ENCODE data around the gene BCL7C.
"Not testable (repeated sequence)": the region's sequence is repeated elsewhere in the genome, so short reads cannot be mapped to it uniquely, and the experiment has no call there.

Gene BCL7C

GRCh38 chr16:30893744-30894539 lies at the start of gene BCL7C:
Gene BCL7C, minus strand, starts transcription at chr16:30894077. Its CDS starts 133 bp downstream, at chr16:30893944.
- peak; percentile 81 to 86 for ATAC-seq

GRCh38 chr16:30942426-30942806 lies 48.5 kb upstream of the BCL7C start:
- ATAC-seq = peak in 1 of 2 donors; percentile 22

GRCh38 chr16:30941600-30942425 lies 47.9 kb upstream of the BCL7C start:
- ATAC-seq = peak; percentile 91

GRCh38 chr16:30939571-30939970 lies 45.7 kb upstream of the BCL7C start:
- ATAC-seq = not testable (repeated sequence)

DNA sequence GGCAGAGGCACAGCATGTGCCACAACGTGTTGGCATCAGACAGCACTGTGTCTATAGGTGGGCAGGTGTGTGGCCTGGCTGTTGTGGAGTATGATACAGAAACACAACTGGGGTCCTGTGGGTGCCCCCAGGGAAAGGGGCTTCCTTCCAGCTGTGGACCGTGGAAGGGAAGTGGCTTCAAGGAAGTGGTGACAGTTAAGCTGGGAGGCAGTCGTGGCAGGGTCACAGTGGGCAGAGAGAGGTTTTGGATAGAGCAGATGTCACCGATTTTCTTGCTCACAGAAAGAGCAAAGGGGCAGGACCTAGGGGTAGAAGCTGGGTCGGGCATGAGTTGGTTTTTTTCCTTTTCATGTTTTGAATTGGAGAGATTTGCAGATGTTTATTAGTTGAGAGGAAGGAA lies 43.8 kb upstream of the BCL7C start:
- no peak for ATAC-seq

- ATAC-seq = peak in 1 of 2 donors; percentile 10
Observed at GRCh38 chr16:30934827-30935557, 41.1 kb upstream of the BCL7C start.

GRCh38 chr16:30931068-30931650 lies 37.3 kb upstream of the BCL7C start:
- ATAC-seq = no peak

GRCh38 chr16:30930160-30930571 lies 36.3 kb upstream of the BCL7C start:
- ATAC-seq = no peak

DNA sequence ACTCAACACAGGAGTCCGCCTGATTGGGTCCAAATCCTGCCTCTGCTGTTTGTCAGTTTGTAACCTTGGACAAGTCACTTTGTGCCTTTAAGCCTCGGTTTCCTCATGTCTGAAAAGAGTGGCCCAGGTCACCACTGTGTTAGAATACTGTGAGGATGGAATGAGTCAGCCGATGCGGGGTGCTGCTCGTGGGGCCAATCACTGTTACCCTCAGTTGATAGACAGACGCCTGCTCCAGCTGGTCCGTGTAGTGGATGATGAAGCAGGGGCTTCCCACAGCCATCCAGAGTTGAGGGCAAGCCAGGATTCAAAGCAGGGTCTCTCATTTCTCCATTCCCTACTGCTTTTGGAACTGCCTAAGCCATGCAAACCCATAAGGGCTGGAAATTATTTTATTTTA lies 35.3 kb upstream of the BCL7C start:
- ATAC-seq = no peak

DNA sequence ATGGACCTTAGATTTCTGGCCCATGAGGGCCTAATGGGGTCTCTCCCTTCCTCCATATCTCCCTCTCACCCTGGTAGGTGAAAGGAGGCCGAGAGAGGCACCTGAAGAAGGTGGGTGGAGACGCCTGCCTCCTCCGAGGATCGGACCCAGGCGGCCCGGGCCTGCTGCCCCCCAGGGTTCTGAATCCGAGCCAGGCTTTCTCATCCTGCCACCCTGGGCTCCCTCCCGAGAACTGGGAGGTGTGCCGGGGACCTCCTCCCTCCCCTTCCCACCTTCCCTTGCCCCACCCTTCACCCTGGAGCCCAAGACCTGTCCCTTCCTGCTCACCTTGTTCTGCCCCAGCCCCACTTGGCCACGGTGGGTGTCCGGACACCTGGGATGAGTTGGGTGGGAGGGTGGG lies 34.5 kb upstream of the BCL7C start:
- ATAC-seq = no peak

DNA sequence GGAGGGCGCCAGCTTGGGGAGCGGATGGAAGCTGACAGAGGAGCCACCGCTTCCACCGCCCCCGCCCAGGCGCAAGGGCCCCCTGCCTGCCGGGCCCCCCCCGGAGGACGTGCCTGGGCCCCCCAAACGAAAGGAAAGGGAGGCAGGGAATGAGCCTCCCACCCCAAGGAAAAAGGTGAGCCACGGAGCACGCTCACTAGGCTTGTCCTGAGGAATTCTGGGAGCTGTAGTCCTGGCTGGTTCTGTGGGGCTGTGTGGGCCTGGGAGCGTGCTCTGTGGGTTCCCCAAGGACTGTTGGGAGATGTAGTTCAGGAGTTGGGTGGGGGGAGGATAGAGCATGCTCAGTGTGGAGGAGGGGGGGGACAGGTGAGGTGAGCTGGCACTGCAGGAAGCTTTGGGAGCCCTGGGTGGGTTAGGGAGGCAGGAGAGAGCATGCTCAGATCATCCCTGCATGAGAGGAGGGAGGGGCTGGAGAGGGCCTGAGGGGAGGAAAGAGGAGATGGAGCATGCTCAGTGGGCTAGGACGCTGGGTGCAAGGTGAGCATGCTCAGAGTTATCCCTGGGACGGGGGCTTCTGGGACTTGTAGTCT lies 34.0 kb upstream of the BCL7C start:
- ATAC-seq = peak; percentile 12 to 23

DNA sequence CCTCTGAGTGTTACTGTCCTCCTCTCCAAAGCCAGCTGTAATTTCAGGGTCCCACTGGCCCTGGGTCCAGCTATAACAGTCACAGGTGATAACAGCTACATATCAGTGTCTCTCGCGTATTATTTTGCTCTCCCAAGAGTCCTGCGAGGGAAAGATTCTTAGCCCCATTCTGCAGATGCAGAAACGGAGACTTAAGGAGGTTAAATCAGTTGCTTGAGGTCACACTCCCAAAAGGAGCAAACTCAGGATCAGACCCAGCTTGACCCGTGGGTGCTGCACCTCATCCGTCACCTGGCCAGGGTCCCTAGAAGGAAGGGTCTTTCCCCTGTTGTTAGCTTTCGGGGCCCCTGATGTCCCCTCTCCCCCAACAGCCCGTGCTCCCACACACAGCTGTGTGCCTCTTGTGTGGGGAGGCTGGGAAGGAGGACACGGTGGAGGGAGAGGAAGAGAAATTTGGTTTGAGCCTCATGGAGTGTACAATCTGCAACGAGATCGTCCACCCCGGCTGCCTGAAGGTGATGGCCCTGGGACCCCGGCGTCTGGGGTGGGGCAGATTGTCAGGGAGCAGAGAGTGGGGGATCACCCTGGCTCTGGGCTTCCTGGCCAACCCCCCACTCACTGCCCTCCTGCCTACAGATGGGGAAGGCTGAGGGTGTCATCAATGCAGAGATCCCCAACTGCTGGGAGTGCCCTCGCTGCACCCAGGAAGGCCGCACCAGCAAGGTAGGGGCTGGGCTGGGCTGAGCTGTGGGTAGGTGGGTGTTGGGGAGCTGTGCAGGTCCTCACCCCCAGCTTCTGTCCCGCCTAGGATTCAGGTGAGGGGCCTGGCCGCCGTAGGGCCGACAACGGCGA lies 33.3 kb upstream of the BCL7C start:
- no peak for ATAC-seq

DNA sequence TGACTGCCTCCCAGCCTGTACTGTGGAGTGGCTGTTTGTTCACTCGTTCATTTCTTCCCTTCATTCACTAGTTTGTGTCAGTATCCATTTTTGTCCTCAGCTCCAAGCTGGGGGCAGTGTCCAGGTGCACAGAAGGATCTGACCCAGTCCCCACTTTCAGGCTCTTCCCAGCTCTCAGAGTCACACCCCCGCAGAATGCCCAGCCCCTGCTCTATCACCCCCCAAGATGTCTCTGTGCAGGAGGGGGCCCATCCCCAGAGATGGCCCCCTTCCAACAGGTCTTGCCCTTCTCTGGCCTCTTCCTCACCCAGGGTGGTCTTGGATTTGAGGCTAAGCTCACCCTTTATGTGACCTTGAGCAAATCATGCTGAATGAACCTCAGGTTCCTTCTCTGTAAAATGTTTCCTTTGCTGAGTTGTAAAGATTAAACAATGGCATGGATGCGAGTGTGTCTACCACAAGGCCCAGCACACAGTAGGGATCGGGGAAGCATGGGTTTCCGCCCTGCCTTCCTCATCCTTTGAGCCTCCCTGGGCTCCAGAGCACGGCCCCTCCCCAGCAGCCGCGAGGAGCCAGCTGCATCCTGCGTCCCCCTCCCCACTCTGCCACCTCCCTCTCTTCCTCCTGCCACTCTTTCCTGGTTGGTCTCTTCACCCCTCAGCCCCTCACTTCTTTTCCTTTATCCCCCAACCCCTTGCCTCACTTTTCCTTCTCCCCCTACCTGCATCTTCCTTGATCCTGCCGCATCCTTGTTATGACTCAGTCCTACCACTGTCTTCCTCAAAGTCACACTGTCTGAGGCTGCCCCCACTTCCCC lies 32.3 kb upstream of the BCL7C start:
- ATAC-seq = no peak

GRCh38 chr16:30925632-30925987 lies 31.7 kb upstream of the BCL7C start:
- no peak for ATAC-seq

GRCh38 chr16:30924913-30925631 lies 31.2 kb upstream of the BCL7C start:
- ATAC-seq = no peak

DNA sequence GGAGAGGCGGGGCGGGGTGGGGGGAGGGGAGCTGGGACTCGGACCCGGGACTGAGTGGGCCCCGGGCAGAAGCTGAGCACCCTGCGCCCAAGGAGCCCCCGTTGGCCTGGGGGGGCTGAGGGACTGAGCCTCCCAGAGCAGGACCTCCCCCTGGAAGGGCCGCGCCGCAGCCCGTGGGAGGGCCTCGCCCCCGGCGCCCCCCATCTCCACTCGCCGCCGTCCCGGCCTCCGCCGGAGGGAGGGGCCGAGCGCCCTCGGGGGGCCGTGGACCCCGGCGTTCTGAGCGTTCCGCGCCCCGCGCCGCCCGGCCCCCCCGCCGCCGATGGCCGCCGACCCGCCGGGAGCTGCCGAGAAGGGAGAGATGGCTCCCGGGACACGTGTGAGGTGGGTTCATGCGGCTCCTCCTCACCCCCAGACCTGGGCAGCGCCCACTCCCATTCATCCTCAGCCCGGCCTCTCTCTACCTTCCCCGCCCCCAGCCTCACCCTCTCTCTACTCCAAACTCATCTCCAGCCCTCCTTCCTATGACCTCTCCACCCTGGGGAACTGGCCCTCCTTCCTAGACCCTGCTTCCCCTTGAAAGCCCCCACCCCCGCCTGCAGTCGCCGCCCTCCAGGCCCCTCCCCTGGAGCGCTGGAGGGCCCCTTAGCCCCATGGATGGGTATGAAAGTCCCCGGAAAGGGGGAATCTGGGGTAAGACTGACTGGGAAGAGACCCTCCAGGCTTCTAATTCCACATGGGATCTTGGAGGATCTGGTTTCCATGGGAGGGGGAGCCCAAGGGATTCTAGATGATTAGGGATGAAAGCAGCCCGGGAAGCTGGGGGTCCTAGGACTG lies 30.4 kb upstream of the BCL7C start:
- ATAC-seq = no peak

DNA sequence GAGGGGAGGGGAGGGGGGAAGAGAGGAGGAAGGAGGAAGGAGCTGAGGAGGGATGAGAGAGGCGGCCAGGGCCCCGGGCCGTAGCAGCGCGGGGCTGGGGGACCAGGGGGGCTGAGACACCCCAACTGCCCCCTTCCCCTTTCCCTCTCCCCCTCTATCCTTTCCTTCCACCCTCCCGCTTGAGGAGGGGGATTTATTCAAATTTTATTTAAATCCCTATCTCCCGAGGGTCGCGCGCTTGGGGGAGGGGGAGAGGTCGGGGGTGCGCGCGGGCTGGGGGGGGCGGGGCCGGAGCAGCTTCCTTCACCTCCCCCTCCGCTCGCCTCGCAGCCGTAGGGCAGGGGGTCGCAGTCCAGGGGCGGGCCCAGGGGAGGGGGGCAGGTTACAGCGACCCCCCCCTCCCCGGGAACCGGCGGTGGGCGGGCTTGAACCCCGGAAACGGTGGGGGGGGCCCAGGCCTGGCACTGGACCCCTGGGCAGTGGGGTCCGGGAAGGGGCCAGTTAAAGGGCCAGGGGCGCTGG lies 29.7 kb upstream of the BCL7C start, which contains the start of gene FBXL19:
Gene FBXL19 (plus strand): TSS at position 19 of the 522 bp plus-strand sequence. CDS start 2,183 bp downstream, outside the sequence.
- ATAC-seq = no peak

DNA sequence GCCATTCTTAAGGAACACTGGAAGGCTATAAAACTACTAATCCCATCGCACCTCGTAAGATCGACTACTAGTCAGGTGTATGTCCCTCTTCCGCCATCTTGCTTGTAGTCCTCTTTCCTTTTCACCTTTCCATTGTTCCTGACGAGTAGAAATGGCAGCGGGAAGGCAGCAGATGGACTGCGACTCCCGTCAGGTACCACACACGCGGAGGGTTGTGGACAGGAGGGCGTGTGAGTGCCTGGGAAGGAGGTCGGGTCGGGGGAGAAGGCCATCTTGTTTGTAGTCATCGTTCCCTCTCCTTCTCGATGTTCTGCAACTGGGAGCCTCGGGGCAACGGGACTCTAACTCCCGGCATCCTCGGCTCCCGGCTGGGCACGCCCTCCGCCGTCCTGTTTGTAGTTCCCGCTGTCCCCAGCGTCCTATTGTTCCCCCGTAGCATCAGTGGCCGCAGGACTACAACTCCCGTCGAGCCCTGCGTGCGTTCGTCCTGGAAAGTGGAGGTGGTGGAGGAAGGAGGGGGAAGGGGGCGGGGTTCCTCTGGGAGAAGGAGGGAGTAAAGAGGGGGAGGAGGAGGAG lies 29.2 kb upstream of the BCL7C start:
- ATAC-seq = peak; percentile 74 to 75
